ENCODE results near the gene YAP1. TPM values are rescaled to one million over a fixed set of nuclear protein-coding genes. Genes with fewer than 3 reads are reported as not detected.

Gene YAP1
- polyA plus RNA-seq, 3 donors = not detected

DNA sequence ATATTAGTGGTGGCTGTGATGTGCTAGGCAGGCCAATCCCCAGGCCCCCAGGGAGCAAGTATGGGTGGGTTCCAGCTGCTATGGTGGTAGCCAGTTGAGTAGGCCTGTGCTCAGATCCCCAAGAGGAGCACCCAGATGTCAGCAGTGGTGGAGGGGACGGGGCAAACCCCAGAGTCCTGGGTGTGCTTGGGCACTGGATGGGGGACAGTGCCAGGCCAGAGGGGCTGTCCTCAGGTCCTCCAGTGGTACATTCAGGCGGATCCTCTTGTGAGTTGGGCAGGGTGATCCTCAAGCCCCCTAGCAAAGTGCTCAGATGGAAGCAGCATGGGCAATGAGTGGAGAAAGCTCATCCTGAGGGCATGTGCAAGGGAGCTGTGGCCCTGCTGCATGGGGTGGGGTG is 37.0 kb upstream of the YAP1 start:
- 94% methylated on average over 2 of the region's 2 CpGs for WGBS (ENCODE audit: insufficient coverage)
- H3K4me2 ChIP-seq (replicated peaks; ENCODE audit: extremely low read depth, low read length, poor library complexity, severe bottlenecking) = no peak overlapping the region
- H2AFZ ChIP-seq (ENCODE audit: insufficient read depth, low read depth, low read length, poor library complexity, severe bottlenecking) = no peak overlapping the region
- no peaks in the 10 kb centered on the region for H3K79me2 ChIP-seq (ENCODE audit: insufficient read depth, low read length)
- H3K27ac ChIP-seq (ENCODE audit: low read depth in 1 of 2, low read length in 2 of 2) = no peak overlapping the region
- no peaks in the 10 kb centered on the region for H3K36me3 ChIP-seq (replicated peaks in 1 of 2; ENCODE audit: control insufficient read depth in 1 of 2, insufficient read depth in 2 of 2, low read length in 2 of 2)
- H3K9me3 ChIP-seq (replicated peaks in 1 of 2; ENCODE audit: control insufficient read depth in 1 of 2, insufficient read depth in 1 of 2, low read length in 2 of 2) = peaks cover 25 to 37% of the 10 kb centered on the region in 2 donors
- Mint-ChIP-seq H3K27ac (peak overlapping the region in 1 of 7 donors; percentile 57), H3K9me3 (peaks cover 22 to 56% (median 34%) of the 10 kb centered on the region in 7 donors), H3K27me3 (ENCODE audit: low read depth in 3 of 3) (peaks cover 5 to 28% (median 6%) of the 10 kb centered on the region in 3 donors), H3K4me3 (no peak overlapping the region), H3K36me3 (no peaks in the 10 kb centered on the region), H3K4me1 (no peaks in the 10 kb centered on the region)
- H3K9ac ChIP-seq (ENCODE audit: insufficient read depth, low read length, poor library complexity, severe bottlenecking) = no peak overlapping the region
- H3K27me3 ChIP-seq (ENCODE audit: control insufficient read depth in 2 of 2, insufficient read depth in 2 of 2, low read length in 2 of 2) = peaks cover 2% of the 10 kb centered on the region in 2 donors
- no peak overlapping the region for H3K4me3 ChIP-seq (replicated peaks in 1 of 3; ENCODE audit: low read depth in 2 of 3, low read length in 3 of 3)
- no peaks in the 10 kb centered on the region for H4K20me1 ChIP-seq (ENCODE audit: insufficient read depth, low read length)
- TF ChIP-seq, protein P1, sequence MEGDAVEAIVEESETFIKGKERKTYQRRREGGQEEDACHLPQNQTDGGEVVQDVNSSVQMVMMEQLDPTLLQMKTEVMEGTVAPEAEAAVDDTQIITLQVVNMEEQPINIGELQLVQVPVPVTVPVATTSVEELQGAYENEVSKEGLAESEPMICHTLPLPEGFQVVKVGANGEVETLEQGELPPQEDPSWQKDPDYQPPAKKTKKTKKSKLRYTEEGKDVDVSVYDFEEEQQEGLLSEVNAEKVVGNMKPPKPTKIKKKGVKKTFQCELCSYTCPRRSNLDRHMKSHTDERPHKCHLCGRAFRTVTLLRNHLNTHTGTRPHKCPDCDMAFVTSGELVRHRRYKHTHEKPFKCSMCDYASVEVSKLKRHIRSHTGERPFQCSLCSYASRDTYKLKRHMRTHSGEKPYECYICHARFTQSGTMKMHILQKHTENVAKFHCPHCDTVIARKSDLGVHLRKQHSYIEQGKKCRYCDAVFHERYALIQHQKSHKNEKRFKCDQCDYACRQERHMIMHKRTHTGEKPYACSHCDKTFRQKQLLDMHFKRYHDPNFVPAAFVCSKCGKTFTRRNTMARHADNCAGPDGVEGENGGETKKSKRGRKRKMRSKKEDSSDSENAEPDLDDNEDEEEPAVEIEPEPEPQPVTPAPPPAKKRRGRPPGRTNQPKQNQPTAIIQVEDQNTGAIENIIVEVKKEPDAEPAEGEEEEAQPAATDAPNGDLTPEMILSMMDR (IDR thresholded peaks at IDR 0.05) = no peak
- H3K4me1 ChIP-seq (ENCODE audit: control insufficient read depth in 1 of 2, insufficient read depth in 2 of 2, low read length in 2 of 2) = no peaks in the 10 kb centered on the region
- no peak for DNase-seq
- intact Hi-C loops (cut with micrococcal nuclease) = no loop called here

DNA sequence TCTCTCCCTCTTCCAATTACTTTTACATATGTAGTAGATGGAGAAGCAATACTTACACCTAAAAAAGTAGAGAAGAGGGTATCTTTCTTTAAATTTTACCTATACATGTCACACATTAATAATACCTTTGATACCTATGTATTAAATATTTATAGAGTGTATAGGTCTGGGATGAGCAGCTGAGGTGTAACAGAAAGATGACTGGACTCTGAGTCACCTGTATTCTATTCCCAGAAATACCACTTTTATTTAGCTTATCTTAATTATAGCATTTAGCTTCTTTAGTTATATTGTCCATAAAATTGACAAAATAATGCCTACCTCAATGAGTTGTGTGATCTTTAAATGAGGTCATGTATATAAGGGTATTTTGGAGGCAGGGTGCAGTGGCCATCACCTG is 30.6 kb upstream of the YAP1 start:
- Histone ChIP-seq H3K4me1 (ENCODE audit: control insufficient read depth in 1 of 2, insufficient read depth in 2 of 2, low read length in 2 of 2) (no peaks in the 10 kb centered on the region), H3K4me3 (replicated peaks in 1 of 3; ENCODE audit: low read depth in 2 of 3, low read length in 3 of 3) (no peak overlapping the region), H3K9me3 (replicated peaks in 1 of 2; ENCODE audit: control insufficient read depth in 1 of 2, insufficient read depth in 1 of 2, low read length in 2 of 2) (peaks cover 0 to 3% of the 10 kb centered on the region in 2 donors), H3K27ac (ENCODE audit: low read depth in 1 of 2, low read length in 2 of 2) (no peak overlapping the region), H2AFZ (ENCODE audit: insufficient read depth, low read depth, low read length, poor library complexity, severe bottlenecking) (no peak overlapping the region), H3K79me2 (ENCODE audit: insufficient read depth, low read length) (no peaks in the 10 kb centered on the region), H3K27me3 (ENCODE audit: control insufficient read depth in 2 of 2, insufficient read depth in 2 of 2, low read length in 2 of 2) (peaks cover 23 to 24% of the 10 kb centered on the region in 2 donors), H3K4me2 (replicated peaks; ENCODE audit: extremely low read depth, low read length, poor library complexity, severe bottlenecking) (no peak overlapping the region), H4K20me1 (ENCODE audit: insufficient read depth, low read length) (no peaks in the 10 kb centered on the region), H3K9ac (ENCODE audit: insufficient read depth, low read length, poor library complexity, severe bottlenecking) (no peak overlapping the region), H3K36me3 (replicated peaks in 1 of 2; ENCODE audit: control insufficient read depth in 1 of 2, insufficient read depth in 2 of 2, low read length in 2 of 2) (no peaks in the 10 kb centered on the region)
- TF ChIP-seq, protein P1 (IDR thresholded peaks at IDR 0.05) = no peak
- Mint-ChIP-seq H3K36me3 (no peaks in the 10 kb centered on the region), H3K4me3 (peak overlapping the region in 1 of 2 donors; percentile 28), H3K9me3 (peaks cover 0 to 10% (median 1%) of the 10 kb centered on the region in 7 donors), H3K27ac (no peak overlapping the region), H3K4me1 (no peaks in the 10 kb centered on the region), H3K27me3 (ENCODE audit: low read depth in 3 of 3) (peaks cover 23 to 43% (median 30%) of the 10 kb centered on the region in 3 donors)
- no peak for DNase-seq
- intact Hi-C loops (cut with micrococcal nuclease) = no loop called here

All from CD14-positive monocyte (primary cell).